NCI-H2196 (cell line): ENCODE measurements around the gene CENPS.
"Not testable (repeated sequence)": the region's sequence is repeated elsewhere in the genome, so short reads cannot be mapped to it uniquely, and the experiment has no call there.

Experiments used
- DNase-seq: peaks from one replicate; lab custom pipeline; 2025; ENCODE audit not compliant: unreplicated experiment; lab: John Stamatoyannopoulos, UW

CENPS gene

GRCh38 chr1:10450156-10450814 is 20.1 kb downstream of the CENPS start:
- no peak for DNase-seq

GRCh38 chr1:10450836-10451235 is 20.6 kb downstream of the CENPS start:
- no peak for DNase-seq

DNA sequence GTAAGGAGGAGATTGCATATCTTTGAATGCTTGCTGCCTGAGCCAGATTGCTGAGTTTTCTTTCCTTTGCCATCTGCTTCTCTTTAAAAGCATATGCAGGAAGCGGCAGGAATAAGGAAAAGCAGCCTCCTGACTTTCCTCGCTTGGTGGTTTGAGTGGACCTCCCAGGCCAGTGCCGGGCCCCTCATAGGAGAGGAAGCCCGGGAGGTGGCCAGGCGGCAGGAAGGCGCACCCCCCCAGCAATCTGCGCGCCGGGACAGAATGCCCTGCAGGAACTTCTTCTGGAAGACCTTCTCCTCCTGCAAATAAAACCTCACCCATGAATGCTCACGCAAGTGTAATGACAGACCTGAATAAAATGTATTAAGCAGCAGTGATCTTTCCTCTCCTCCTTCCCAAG is 21.1 kb downstream of the CENPS start:
- DNase-seq, result no peak

GRCh38 chr1:10456048-10456447 is 25.8 kb downstream of the CENPS start:
- DNase-seq, result no peak

DNA sequence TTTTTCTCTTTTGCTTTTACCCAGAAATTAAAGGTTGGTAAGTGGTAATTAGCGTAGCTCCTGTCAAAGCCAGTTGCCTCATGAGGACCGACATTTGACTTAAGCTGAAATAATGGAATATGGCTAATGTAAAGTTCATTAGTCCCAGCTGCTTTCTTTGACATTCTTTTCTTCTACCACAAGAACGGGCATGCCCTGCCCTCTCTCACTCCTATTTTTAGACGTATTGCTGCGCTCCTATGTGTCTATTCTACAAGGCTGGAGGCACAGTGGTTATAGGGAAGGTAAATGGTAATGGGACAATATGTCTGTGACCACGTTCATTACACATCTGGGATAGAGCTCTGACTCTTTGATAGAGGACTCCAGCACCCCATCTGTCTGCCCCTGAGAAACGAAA is 26.4 kb downstream of the CENPS start:
- no peak for DNase-seq

- not testable (repeated sequence) for DNase-seq
Observed at GRCh38 chr1:10457462-10457861, 27.2 kb downstream of the CENPS start.

GRCh38 chr1:10457875-10458274 is 27.6 kb downstream of the CENPS start:
- no peak for DNase-seq

DNA sequence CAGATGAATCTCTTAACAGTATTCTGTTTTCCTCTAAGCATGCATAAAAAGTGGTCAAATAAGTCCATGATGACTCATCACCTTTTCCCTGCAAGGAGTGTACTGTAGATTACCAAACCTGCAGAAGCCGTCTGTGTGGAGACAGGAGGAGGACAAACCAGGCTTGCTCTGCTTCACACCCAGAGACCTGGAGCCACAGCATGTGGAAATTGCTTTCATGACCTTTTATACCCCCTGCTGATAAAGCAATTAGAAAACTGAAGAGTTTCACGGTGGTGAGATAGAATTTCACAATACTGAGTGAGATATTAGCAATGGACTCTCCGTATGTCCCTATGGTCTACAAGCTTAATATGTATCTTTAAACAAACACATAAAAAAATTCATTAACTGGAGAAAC is 29.0 kb downstream of the CENPS start:
- peak; percentile 29 for DNase-seq

GRCh38 chr1:10467078-10467477 is 36.8 kb downstream of the CENPS start:
- no peak for DNase-seq

DNA sequence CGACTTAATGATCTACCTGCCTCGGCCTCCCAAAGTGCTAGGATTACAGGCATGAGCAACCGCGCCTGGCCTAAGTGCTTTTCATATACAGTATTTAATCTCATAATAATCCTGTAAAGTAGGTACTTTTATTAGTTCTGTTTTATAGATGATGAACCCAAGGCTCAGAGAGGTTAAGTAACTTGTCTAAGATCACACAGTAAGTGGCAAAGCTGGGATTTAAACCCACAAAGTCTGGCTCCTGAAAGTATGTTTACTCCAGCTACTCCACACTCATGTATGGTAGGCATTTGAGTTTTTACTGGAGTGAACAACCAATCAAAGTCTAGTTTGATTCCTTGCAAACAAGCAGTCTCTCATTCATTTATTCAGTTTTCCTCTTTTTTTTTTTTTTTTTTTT is 39.8 kb downstream of the CENPS start:
- DNase-seq, result no peak

- DNase-seq, result no peak
Observed at GRCh38 chr1:10471411-10472219, 41.4 kb downstream of the CENPS start.

DNA sequence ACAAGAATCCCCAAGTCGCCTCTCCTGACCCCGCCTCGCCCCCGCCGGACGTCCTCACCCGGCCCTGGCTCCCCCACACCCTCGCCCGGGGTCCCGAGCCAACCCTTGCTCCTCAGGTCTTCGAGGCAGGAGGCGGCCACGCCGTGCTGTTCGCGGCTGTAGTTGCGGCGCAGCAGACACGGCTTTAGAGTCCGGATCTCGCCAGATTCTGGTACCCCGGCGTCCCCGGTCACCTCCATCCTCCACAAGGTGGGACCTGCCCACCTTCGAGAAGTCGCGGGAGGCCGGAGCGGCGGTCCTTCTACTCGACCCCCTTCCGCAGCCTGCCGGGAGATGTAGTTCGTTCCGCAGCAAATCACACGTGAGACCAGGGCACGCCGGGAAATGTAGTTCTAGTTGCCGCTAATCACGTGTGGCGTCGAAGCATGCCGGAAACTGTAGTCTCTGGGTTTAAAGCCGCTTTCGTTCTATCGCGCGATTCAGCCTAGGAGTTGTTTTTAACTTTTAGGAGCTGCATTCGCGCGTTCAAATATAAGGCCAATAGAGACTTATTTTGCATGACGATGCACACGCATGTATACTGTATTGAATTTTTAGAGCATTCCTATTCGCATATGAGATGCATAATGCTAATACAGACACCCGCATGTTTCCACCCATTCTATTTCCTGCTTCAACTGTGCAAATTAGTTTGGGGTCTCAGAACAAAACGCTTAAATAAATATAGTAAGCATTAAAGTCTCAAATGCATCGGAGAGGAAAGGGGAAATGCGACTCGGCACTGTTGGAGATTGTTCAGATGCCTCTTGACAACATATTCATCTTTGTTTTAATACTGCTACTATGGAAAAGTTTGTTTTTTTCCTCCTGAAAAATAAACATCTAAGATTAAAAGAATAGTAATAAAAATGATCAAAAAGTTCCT is 42.2 kb downstream of the CENPS start, which contains the start of gene DFFA:
DFFA (minus strand) TSS at position 310 of the 925 bp plus-strand sequence; CDS start at position 239, 71 bp downstream.
- DNase-seq, result peak; percentile 95

DNA sequence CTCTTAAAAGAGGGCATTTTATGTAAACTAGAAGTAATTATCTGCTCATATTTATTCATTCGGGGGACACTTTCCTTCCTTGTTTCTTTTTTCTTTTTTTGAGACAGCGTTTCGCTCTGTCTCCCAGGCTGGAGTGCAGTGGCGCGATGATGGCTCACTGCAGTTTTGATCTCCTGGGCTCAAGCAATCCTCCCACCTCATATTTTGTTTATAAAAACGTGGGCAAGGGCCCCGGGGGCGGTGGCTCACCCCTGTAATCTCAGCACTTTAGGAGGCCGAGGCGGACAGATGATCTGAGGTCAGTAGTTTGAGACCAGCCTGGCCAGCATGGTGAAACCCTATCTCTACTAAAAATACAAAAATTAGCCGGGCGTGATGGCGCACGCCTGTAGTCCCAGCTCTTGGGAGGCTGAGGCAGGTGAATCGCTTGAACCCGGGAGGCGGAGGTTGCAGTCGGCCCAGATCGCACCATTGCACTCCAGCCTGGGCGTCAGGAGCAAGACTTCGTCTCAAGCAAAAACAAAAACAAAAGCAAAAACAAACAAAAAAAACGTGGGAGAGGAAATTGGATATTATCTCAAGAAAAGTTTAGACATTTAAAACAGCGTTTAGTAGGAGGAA is 43.0 kb downstream of the CENPS start:
- no peak for DNase-seq

DNA sequence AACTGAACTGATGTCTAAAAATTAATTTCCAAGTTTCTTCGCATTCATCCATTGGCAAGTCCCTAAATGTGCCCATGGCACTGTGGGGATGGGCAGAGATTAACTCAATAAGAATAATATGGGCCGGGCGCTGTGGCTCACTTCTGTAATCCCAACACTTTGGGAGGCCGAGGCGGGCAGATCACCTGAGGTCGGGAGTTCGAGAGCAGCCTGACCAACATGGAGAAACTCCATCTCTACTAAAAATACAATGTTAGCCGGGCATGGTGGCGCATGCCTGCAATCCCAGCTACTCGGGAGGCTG is 44.0 kb downstream of the CENPS start:
- not testable (repeated sequence) for DNase-seq

GRCh38 chr1:10474613-10475507 is 44.6 kb downstream of the CENPS start, which contains the start of gene PEX14:
PEX14 (plus strand) TSS chr1:10474950; CDS start chr1:10474967, 17 bp downstream.
- peak; percentile 92 for DNase-seq

- no peak for DNase-seq
Observed at GRCh38 chr1:10475510-10475909, 45.3 kb downstream of the CENPS start.

GRCh38 chr1:10479296-10479695 is 49.1 kb downstream of the CENPS start:
- no peak for DNase-seq

GRCh38 chr1:10480614-10481013 is 50.4 kb downstream of the CENPS start:
- no peak for DNase-seq

DNA sequence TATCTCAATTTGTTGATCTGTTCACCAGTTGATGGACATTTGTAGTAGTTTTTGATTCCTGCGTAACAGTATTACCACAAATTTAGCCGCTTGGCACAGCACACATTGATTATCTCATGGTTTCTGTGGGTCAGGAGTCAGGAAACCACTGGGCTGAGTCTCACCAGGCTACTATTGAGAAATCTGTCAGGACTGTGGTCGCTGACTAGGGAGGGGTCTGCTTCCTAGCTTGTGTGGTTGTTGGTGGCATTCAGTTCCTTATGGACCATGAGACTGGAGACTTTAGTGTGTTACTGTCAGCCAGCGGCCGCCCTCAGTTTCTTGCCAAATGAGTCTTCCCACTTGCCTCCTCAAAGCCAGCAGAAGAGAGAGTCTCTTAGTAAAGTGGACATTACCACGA is 54.3 kb downstream of the CENPS start:
- DNase-seq, result no peak
